ENCODE data around the gene ANKRD29.
"Not testable (repeated sequence)": the region's sequence is repeated elsewhere in the genome, so short reads cannot be mapped to it uniquely, and the experiment has no call there.

ANKRD29 gene

GRCh38 chr18:23583071-23583865 lies 79.4 kb downstream of the ANKRD29 start:
- no peak for DNase-seq (ENCODE audit: low read depth)

- no peak for DNase-seq (ENCODE audit: low read depth)
Measured at GRCh38 chr18:23580677-23581367, 81.9 kb downstream of the ANKRD29 start.

DNA sequence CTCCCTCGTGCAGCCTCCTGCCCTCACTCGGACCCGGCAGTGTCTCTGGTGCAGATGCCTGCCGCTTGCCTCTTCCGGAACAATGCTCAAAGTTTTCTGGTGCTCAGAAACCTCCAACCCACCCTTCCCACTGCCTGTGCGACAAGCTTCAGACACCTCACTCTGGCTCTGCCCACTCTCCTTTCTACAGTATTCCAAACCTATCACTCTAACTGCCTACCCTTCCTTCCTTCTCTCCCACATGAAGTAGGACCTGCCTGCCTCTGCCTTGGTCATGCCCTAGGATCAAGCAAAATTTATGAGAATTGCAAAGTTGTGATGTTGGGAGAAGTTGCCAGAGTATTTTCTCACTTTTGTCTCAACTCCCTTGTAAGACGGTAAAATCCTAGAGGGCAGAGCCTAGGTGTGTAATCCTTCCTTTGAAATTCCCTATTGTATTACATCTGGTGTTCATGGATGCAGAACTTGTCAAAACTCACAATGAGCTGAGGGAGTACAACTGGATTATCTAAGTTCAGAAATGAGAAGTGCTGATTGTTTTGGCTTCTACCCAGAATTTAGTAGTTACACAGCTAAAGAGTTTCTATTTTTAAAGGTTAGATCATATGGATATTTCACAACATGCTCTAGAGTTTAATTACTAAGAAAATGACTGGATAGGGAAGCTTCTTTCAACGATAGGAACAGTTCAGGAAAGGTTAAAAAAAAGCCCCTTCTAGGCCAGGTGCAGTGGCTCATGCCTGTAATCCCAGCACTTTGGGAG lies 83.6 kb downstream of the ANKRD29 start:
- no peak for DNase-seq (ENCODE audit: low read depth)

DNA sequence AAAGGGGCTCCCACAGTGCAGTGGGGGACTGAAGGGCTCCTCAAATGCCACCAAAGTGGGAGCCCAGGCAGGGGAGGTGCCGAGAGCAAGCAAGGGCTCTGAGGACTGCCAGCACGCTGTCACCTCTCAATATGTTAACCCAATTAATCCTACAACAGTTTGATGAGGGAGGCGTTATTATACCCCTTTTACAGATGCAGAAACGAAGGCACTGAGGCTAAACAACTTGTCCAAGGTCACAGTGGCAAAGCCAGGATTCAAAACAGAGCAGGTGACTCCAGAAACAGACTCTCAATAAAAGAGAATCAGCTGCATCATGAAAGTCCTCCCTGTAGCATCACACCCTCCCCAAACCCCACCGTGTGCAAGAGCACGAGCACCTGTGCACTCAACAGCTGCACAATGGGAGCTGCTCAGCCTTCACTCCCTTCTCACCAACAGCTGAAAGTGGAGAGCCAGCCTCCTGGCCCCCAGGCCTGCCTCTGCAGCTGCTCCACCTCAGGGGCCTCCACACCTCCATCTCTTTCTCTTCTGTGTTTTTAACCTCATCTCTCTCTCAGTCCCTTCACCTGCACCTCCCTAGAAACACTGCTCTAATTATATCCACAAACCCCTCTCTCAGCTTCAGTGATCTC lies 84.5 kb downstream of the ANKRD29 start:
- DNase-seq (ENCODE audit: low read depth), result no peak

- not testable (repeated sequence) for DNase-seq (ENCODE audit: low read depth)
Measured at GRCh38 chr18:23577521-23577920, 85.2 kb downstream of the ANKRD29 start.

DNA sequence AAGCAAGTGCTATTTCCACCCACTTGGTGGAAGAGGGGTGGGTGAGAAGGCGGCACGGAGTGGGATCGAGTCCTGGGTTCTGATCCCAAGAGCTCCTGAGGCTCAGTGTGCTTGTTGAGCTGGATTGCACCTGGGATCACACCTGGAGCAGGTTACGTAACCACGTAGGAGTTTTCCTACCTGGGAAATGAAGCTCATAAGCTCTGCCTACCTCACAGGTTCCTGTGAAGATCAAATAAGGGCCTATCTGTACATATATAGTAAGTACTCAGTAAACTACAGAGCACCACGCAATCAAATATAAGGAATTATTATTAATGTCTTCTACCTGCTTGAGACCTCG lies 87.4 kb downstream of the ANKRD29 start:
- DNase-seq (ENCODE audit: low read depth), result no peak

GRCh38 chr18:23574611-23575308 lies 88.0 kb downstream of the ANKRD29 start:
- DNase-seq (ENCODE audit: low read depth), result no peak

GRCh38 chr18:23573626-23574431 lies 88.9 kb downstream of the ANKRD29 start:
- no peak for DNase-seq (ENCODE audit: low read depth)

GRCh38 chr18:23573020-23573419 lies 89.7 kb downstream of the ANKRD29 start:
- DNase-seq (ENCODE audit: low read depth), result no peak

DNA sequence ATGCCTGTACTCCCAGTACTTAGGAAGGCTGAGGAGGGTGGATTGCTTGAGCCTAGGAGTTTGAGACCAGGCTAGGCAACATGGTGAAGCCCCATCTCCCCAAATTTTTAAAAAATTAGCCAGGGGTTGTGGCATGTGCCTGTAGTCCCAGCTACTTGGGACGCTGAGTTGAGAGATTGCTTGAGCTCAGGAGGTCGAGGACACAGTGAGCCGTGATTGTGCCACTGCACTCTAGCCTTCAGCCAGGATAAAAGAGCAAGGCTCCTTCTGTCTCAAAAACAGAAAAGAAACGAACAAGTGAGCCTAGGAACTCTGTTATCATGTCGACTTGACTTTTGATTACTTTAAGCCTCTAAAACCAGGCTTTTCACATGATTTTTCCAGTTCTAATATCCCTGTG lies 90.1 kb downstream of the ANKRD29 start:
- no peak for DNase-seq (ENCODE audit: low read depth)

- no peak for DNase-seq (ENCODE audit: low read depth)
Measured at GRCh38 chr18:23572012-23572411, 90.7 kb downstream of the ANKRD29 start.

DNA sequence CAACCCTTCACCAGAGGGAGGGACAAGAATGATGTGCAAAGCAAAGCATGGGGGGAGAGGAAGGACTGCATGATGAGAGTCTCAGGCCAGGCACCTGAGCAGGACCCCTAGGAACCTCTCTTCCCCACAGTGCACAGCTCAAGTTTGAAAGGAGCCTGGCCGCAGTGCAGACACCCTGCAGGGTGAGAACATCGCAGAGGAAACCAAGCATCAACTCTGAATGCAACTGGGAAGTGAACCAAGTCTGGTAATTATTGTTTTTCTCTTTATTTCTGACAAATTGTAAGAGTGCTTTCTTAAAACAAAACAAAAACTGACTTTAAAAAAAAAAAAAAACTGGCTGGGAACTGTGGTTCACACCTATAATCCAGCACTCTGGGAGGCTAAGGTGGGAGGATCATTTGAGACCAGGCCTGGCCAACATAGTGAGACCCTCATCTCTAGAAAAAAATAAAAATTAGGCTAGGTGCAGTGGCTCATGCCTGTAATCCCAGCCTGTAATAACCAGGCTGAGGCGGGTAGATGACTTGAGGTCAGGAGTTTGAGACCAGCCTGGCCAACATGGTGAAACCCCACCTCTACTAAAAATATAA lies 91.7 kb downstream of the ANKRD29 start:
- no peak for DNase-seq (ENCODE audit: low read depth)

GRCh38 chr18:23569299-23570063 lies 93.2 kb downstream of the ANKRD29 start:
- no peak for DNase-seq (ENCODE audit: low read depth)

GRCh38 chr18:23568281-23569138 lies 94.2 kb downstream of the ANKRD29 start:
- no peak for DNase-seq (ENCODE audit: low read depth)

- no peak for DNase-seq (ENCODE audit: low read depth)
Measured at GRCh38 chr18:23567671-23568070, 95.0 kb downstream of the ANKRD29 start.

- DNase-seq (ENCODE audit: low read depth), result no peak
Measured at GRCh38 chr18:23565916-23566547, 96.7 kb downstream of the ANKRD29 start.

DNA sequence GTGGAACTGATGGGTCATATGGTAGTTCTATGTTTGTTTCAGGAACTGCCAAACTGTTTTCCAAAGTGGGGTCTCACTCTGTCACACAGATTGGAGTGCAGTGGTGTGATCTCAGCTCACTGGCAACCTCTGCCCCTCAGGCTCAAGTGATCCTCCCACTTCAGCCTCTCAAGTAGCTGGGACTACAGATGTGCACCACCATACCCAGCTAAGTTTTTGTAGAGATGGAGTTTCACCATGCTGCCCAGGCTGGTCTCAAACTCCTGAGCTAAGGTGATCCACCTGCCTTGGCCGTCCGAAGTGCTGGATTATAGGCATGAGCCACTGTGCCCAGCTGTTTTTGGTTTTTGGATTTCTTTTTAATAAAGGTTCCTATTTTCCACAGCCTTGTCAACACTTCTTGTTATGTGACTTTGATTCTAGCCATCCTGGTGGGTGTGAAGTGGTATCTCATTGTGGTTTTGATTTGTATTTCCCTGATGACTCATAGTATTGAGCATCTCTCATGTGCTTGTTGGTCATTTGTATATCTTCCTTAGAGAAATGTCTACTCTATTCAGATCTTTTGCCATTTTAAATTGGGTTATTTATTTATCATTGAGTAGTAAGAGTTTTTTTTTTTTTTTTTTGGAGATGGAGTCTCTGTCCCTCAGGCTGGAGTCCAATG lies 99.2 kb downstream of the ANKRD29 start:
- DNase-seq (ENCODE audit: low read depth), result no peak

GRCh38 chr18:23560186-23560585 lies 102.5 kb downstream of the ANKRD29 start:
- DNase-seq (ENCODE audit: low read depth), result no peak

Measured in stimulated activated CD8-positive, alpha-beta memory T cell treated with anti-CD3 and anti-CD28 coated beads, Interleukin-15, amount 100 ng/mL, for 1 hour (primary cell).